ENCODE data around the gene RCL1.

The RCL1 gene

GRCh38 chr9:4902135-4902475 is 109.4 kb downstream of the RCL1 start:
- no peak for TF ChIP-seq CTCF (IDR thresholded peaks at IDR 0.05)

- no peak for TF ChIP-seq CTCF (IDR thresholded peaks at IDR 0.05)
Measured at GRCh38 chr9:4904322-4905134, 111.8 kb downstream of the RCL1 start.

DNA sequence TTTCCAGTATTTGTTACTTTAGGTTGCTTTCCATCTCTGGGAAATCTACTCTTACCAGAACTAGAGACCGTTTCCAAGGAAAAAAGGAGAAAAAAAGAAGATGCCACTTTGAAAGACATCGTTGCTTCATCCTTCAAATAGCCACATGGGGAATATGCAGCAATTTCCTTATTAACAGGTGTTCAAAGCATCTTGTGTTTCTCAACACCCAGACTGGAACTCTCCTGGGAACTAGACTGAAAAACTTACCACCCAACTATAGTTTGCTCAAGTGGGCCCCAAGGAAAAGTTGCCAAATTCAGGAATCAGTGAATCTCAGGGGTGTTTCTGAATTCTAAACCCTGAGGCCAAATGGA is 112.4 kb downstream of the RCL1 start:
- no peak for TF ChIP-seq CTCF (IDR thresholded peaks at IDR 0.05)
